Breast epithelium (tissue), 4 donors: ENCODE results near the gene UNC5B. TPM values are rescaled to one million over a fixed set of nuclear protein-coding genes. Genes with fewer than 3 reads are reported as not detected.

Experiments used
- DNase-seq, 2 donors: peaks; one replicate each; pipeline ENCODE4 v3.0.0-alpha.2; 2019; ENCODE audit warnings: low spot score in 2 of 2
- H3K27ac ChIP-seq, 2 donors: fragments of 200-600 bp; sonication (generic) in 1 of 2; one replicate each; pipeline ENCODE4 v1.5.1; 2016 to 2019; ENCODE audit warnings: mild to moderate bottlenecking in 1 of 2
- H3K27me3 ChIP-seq, 2 donors: fragments of 200-600 bp; sonication (generic) in 1 of 2; one replicate each; pipeline versions ENCODE4 v1.5.1 to v1.6.0; 2017 to 2019; ENCODE audit warnings: control low read depth in 1 of 2, mild to moderate bottlenecking in 1 of 2
- H3K36me3 ChIP-seq: fragments of 200-600 bp; one replicate; pipeline ENCODE4 v1.5.1; 2019
- H3K4me1 ChIP-seq, 2 donors: fragments of 200-600 bp; sonication (generic); one replicate each; pipeline ENCODE4 v1.5.1; 2016 to 2019; ENCODE audit warnings: control low read depth in 1 of 2
- H3K4me3 ChIP-seq, 3 donors: fragments of 200-600 bp; sonication (generic); 1 replicate in 2 of 3; 2 replicates in 1 of 3; pipeline ENCODE4 v1.5.1; 2016 to 2019; ENCODE audit warnings: mild to moderate bottlenecking in 3 of 3, moderate library complexity in 2 of 3
- H3K9me3 ChIP-seq, 2 donors: fragments of 200-600 bp; sonication (generic) in 1 of 2; one replicate each; pipeline ENCODE4 v1.5.1; 2016 to 2019; ENCODE audit warnings: control low read depth in 1 of 2
- CTCF ChIP-seq, 3 donors: fragments of 450-650 bp; IDR thresholded peaks; one replicate each; pipeline ENCODE4 v1.5.1; 2016 to 2017; ENCODE audit warnings: antibody characterized with exemption in 3 of 3, mild to moderate bottlenecking in 3 of 3, moderate library complexity in 3 of 3
- POLR2A ChIP-seq: fragments of 450-650 bp; IDR thresholded peaks from one replicate; pipeline ENCODE4 v1.6.1; 2016; ENCODE audit warnings: antibody characterized with exemption, mild to moderate bottlenecking, moderate library complexity
- POLR2AphosphoS5 ChIP-seq, 3 donors: sonication (generic); formaldehyde crosslinking; IDR thresholded peaks; one replicate each; pipeline ENCODE4 v1.6.1; 2017; ENCODE audit warnings: antibody characterized with exemption in 3 of 3
- intact Hi-C: fragments of 100-400 bp; cut with DNase I; formaldehyde crosslinking; loops from one replicate; pipeline ENCODE4 v1.15.1; 2023; ENCODE audit warnings: low total_unique reads
- total RNA-seq, 3 donors: library from RNA; depleted of rRNA; stranded (reverse); fragments of >200 nt; gene quantifications; one replicate each; pipeline ENCODE4 v1.1.0, GENCODE V29; 2016

UNC5B gene
- total RNA-seq, 3 donors from 2014 or later: 0.80 to 4.9 (median 3.5) TPM

GRCh38 chr10:71312811-71313789 lies 100.7 kb downstream of the UNC5B start:
- peaks cover 0 to 5% of the 10 kb centered on the region in 2 donors for H3K4me1 ChIP-seq
- peak overlapping the region; percentile 73 to 91 for H3K27ac ChIP-seq
- H3K9me3 ChIP-seq: no peaks in the 10 kb centered on the region
- DNase-seq: peak; percentile 64 to 75
- H3K27me3 ChIP-seq: no peaks in the 10 kb centered on the region
- peak; percentile 57 to 81 (median 63) for TF ChIP-seq POLR2AphosphoS5 (IDR thresholded peaks at IDR 0.05)
- TF ChIP-seq POLR2A: no peak
- TF ChIP-seq CTCF (IDR thresholded peaks at IDR 0.05): no peak
- H3K36me3 ChIP-seq: no peaks in the 10 kb centered on the region
- peak overlapping the region in 2 of 3 donors; percentile 22 to 52 for H3K4me3 ChIP-seq
- intact Hi-C loops: no loop called here

GRCh38 chr10:71314028-71314693 lies 101.8 kb downstream of the UNC5B start:
- Histone ChIP-seq H3K4me1 (peaks cover 2 to 5% of the 10 kb centered on the region in 2 donors), H3K4me3 (peak overlapping the region in 1 of 3 donors; percentile 52), H3K9me3 (no peaks in the 10 kb centered on the region), H3K27me3 (no peaks in the 10 kb centered on the region), H3K36me3 (no peaks in the 10 kb centered on the region), H3K27ac (peak overlapping the region; percentile 73 to 91)
- intact Hi-C loops: no loop called here
- TF ChIP-seq POLR2AphosphoS5 (IDR thresholded peaks at IDR 0.05) (no peak), POLR2A (no peak), CTCF (IDR thresholded peaks at IDR 0.05) (peak; percentile 41 to 71 (median 63))
- no peak for DNase-seq

GRCh38 chr10:71314694-71315225 lies 102.4 kb downstream of the UNC5B start:
- no peak for DNase-seq
- H3K36me3 ChIP-seq: no peaks in the 10 kb centered on the region
- H3K4me1 ChIP-seq: peaks cover 2 to 7% of the 10 kb centered on the region in 2 donors
- intact Hi-C loops: no loop called here
- no peaks in the 10 kb centered on the region for H3K27me3 ChIP-seq
- TF ChIP-seq POLR2AphosphoS5 (IDR thresholded peaks at IDR 0.05): no peak
- no peak for TF ChIP-seq POLR2A
- TF ChIP-seq CTCF (IDR thresholded peaks at IDR 0.05): no peak
- peak overlapping the region in 1 of 2 donors; percentile 21 for H3K27ac ChIP-seq
- H3K9me3 ChIP-seq: no peaks in the 10 kb centered on the region
- peak overlapping the region in 1 of 3 donors; percentile 47 for H3K4me3 ChIP-seq

GRCh38 chr10:71316056-71316785 lies 103.9 kb downstream of the UNC5B start:
- H3K36me3 ChIP-seq: no peaks in the 10 kb centered on the region
- no peaks in the 10 kb centered on the region for H3K9me3 ChIP-seq
- TF ChIP-seq POLR2AphosphoS5 (IDR thresholded peaks at IDR 0.05): no peak
- no peak for TF ChIP-seq CTCF (IDR thresholded peaks at IDR 0.05)
- TF ChIP-seq POLR2A: no peak
- peaks cover 2 to 15% of the 10 kb centered on the region in 2 donors for H3K4me1 ChIP-seq
- no peak for DNase-seq
- intact Hi-C loops: no loop called here
- H3K4me3 ChIP-seq: no peak overlapping the region
- no peaks in the 10 kb centered on the region for H3K27me3 ChIP-seq
- H3K27ac ChIP-seq: no peak overlapping the region
